GM19468 (cell line): ENCODE measurements around the gene TMEM154.
A peak's percentile ranks its signal among the peaks of the same experiment; 100 is the strongest.

Experiments
- ATAC-seq: cut with Tn5 transposase; IDR thresholded peaks from one replicate; pipeline ENCODE4 v1.9.1; 2021; ENCODE audit warnings: mild to moderate bottlenecking, moderate library complexity, moderate number of reproducible peaks; ENCODE audit not compliant: unreplicated experiment; ENCODE audit errors: extremely low read depth

Gene TMEM154

GRCh38 chr4:152605031-152605430, 74.8 kb downstream of the TMEM154 start:
- ATAC-seq = no peak

GRCh38 chr4:152601156-152601555, 78.6 kb downstream of the TMEM154 start:
- ATAC-seq = no peak

GRCh38 chr4:152599636-152600035, 80.2 kb downstream of the TMEM154 start:
- no peak for ATAC-seq

- no peak for ATAC-seq
Measured at GRCh38 chr4:152599095-152599494, 80.7 kb downstream of the TMEM154 start.

- ATAC-seq = no peak
Measured at GRCh38 chr4:152598454-152598853, 81.3 kb downstream of the TMEM154 start.

GRCh38 chr4:152594978-152595925, 84.5 kb downstream of the TMEM154 start:
- ATAC-seq = peak; percentile 32

GRCh38 chr4:152594057-152594456, 85.7 kb downstream of the TMEM154 start:
- ATAC-seq = no peak

- ATAC-seq = no peak
Measured at GRCh38 chr4:152591876-152592275, 87.9 kb downstream of the TMEM154 start.

- no peak for ATAC-seq
Measured at GRCh38 chr4:152591396-152591795, 88.4 kb downstream of the TMEM154 start.

- no peak for ATAC-seq
Measured at GRCh38 chr4:152590179-152591031, 89.4 kb downstream of the TMEM154 start.

GRCh38 chr4:152588869-152589268, 90.9 kb downstream of the TMEM154 start:
- ATAC-seq = no peak

GRCh38 chr4:152587127-152587526, 92.7 kb downstream of the TMEM154 start:
- no peak for ATAC-seq

- no peak for ATAC-seq
Measured at GRCh38 chr4:152586668-152587067, 93.1 kb downstream of the TMEM154 start.

- no peak for ATAC-seq
Measured at GRCh38 chr4:152585023-152585441, 94.8 kb downstream of the TMEM154 start.

GRCh38 chr4:152581536-152582160, 98.1 kb downstream of the TMEM154 start:
- no peak for ATAC-seq

GRCh38 chr4:152579916-152580315, 99.9 kb downstream of the TMEM154 start:
- ATAC-seq = no peak

- ATAC-seq = no peak
Measured at GRCh38 chr4:152579107-152579764, 100.6 kb downstream of the TMEM154 start.

GRCh38 chr4:152578670-152579069, 101.1 kb downstream of the TMEM154 start:
- no peak for ATAC-seq

GRCh38 chr4:152577708-152578396, 101.9 kb downstream of the TMEM154 start:
- ATAC-seq = no peak
